Testis (tissue), 2 donors: ENCODE data around the gene MYO7A.

Source experiments
- CTCF ChIP-seq, 3 experiments: fragments of 450-650 bp in 2 of 3; fragments of 200-600 bp in 1 of 3; sonication (generic) in 1 of 3; IDR thresholded peaks; one replicate each; pipeline ENCODE4 v1.5.1; 2016 to 2019; ENCODE audit warnings: antibody characterized with exemption in 3 of 3, mild to moderate bottlenecking in 2 of 3, moderate library complexity in 1 of 3
- POLR2A ChIP-seq: fragments of 450-650 bp; IDR thresholded peaks from one replicate; pipeline ENCODE4 v1.6.1; 2017; ENCODE audit warnings: antibody characterized with exemption, mild to moderate bottlenecking, moderate library complexity

- TF ChIP-seq CTCF (IDR thresholded peaks at IDR 0.05) (no peak), POLR2A (no peak)
Observed at GRCh38 chr11:77231800-77232199, 103.8 kb downstream of the MYO7A start.
